ENCODE data around the gene HEXD.
A peak's percentile ranks its signal among the peaks of the same experiment; 100 is the strongest.
"Not testable (repeated sequence)": the region's sequence is repeated elsewhere in the genome, so short reads cannot be mapped to it uniquely, and the experiment has no call there.

Gene HEXD

DNA sequence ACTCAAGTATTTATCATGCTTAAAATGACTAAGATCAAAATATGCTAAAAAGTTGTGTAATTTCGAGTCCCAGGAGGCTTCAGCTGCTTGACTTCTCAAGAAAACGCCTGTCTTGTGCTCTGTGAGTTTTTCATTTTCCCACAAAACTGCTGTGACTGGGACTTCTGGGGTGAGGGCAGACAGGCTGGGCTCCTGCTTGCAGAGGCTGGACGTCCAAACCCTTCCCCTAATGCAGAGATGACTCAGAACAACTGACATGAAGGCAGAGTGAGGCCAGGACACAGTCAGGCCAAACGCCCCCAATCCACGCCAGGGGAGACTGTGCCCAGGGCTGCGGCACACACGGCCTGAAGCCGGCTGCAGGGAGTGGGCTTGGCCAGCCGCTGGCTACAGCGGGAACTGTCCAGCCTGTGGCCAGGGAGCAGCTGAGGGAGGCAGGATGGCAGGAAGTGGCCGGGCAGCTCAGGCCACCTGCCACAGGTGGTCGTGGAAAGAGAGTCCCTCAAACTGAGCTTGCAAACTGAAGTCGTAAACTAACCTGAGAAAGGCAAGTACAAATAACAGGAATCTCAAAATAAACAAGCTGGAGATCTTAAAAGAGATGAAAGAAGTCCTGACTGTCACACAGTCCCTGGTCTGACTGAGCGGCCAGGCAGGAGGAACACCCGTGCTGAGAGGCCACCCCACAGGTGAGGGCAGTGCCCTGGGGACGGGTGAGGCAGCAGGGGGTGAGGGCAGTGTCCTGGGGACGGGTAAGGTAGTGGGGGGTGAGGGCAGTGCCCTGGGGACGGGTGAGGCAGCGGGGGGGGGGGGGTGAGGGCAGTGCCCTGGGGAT is 21.3 kb upstream of the HEXD start:
- DNase-seq (ENCODE audit: low read depth in 2 of 3, low spot score in 1 of 3) = no peak

DNA sequence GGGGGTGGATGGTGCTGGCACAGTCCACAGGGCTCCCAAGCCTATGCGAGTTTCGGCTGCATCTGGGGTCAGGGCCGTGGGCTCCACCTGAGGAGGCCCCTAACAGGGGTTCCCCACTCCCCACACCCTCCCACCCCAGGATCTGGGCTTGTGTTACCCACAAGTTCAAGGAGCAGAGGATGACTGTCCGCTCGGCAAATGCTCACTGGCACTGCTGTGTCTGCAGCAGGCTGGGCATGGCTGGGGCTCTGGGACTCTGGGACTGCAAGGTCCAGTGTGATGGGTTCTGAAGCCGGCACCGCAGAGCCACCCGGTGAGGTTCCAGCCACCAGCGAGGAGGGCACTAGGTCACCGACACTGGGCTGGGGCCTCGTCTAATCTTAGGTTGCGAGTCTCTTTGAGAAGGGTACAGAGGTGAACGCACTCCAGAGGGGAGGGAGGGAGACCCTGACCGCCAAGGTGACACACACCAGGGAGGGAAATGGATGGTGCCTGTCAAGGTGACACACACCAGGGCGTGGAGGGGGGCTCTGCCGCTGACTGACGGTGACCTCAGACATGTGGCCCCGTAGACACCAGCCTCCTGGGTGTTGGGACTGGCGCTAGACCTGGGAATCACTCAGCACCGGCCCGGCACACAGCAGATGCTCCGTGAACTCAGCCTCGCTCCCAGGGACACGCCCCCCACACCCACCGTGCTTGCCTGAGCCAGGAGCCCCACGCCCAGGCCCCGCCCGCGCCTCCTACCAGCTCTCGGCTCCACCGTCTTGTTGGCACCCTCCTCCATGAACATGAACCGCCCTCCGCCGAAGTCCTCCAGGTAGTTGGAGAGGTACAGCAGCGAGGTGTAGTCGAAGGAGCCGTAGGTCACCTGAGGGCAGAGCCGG is 20.5 kb upstream of the HEXD start:
- no peak for DNase-seq (ENCODE audit: low read depth in 2 of 3, low spot score in 1 of 3)

GRCh38 chr17:82399041-82399441 is 19.1 kb upstream of the HEXD start:
- DNase-seq (ENCODE audit: low read depth in 2 of 3, low spot score in 1 of 3) = no peak

GRCh38 chr17:82399601-82400101 is 18.5 kb upstream of the HEXD start:
- DNase-seq (ENCODE audit: low read depth in 2 of 3, low spot score in 1 of 3) = no peak

DNA sequence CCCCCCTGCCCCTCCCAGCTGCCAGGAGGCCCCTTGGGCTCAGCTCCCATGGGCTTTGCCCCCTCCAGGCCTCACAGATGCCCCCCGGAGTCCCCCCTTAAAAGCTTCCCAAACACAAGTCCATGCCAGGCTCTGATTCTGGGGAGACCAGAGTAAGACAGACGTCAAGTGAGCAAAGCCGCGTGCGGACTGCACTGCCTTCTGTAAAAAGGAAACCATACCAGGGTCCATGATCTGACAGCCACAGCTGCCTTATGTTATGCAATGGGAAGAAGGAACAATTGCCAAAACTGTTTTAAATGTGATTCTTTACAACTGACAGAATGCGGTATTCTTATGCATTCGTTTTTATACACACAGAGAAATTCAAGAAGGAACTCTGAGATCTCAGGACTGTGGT is 17.9 kb upstream of the HEXD start:
- DNase-seq (ENCODE audit: low read depth in 2 of 3, low spot score in 1 of 3) = no peak

GRCh38 chr17:82400830-82401229 is 17.3 kb upstream of the HEXD start:
- DNase-seq (ENCODE audit: low read depth in 2 of 3, low spot score in 1 of 3) = peak; percentile 28 to 48 (median 30)

DNA sequence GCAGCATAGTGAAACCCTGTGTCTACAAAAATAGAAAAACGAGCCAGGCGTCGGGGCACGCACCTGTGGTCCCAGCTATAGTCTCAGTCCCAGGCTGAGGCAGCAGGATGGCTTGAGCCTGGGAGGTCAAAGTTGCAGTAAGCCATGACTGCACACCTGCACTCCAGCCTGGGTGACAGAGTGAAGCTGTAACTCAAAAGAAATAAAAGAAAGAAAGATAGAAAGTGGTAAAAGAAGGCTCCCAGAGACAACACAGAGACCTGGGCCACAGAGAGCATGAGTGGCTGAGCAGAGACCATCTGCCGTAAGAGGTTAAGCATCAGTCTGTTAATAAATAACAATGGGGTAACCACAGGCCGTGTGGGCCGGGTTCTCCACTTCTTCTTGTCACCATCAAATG is 15.3 kb upstream of the HEXD start:
- DNase-seq (ENCODE audit: low read depth in 2 of 3, low spot score in 1 of 3) = no peak

GRCh38 chr17:82403662-82404660 is 14.2 kb upstream of the HEXD start:
- DNase-seq (ENCODE audit: low read depth in 2 of 3, low spot score in 1 of 3) = no peak

DNA sequence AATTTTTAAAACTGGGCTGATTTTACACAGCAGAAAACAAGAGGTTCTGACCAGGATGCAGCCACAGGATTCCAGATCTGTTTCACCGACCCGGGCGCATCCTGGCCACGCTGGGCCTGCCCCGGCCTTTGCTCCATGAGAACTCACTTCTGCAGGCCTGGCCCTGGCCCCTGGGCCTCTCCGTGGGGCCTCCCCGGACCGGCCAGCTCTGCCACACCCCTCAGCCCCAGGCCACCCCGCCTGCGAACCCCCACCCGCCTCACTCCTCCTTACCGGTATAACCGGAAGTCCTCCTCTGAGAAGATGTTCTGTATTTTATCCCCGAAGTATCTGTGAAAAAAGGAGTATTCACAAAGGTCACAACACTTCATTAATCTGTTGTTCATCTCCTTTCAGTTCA is 13.1 kb upstream of the HEXD start:
- no peak for DNase-seq (ENCODE audit: low read depth in 2 of 3, low spot score in 1 of 3)

GRCh38 chr17:82406131-82406671 is 11.9 kb upstream of the HEXD start:
- no peak for DNase-seq (ENCODE audit: low read depth in 2 of 3, low spot score in 1 of 3)

- DNase-seq (ENCODE audit: low read depth in 2 of 3, low spot score in 1 of 3) = no peak
Measured at GRCh38 chr17:82407255-82407654, 10.9 kb upstream of the HEXD start.

DNA sequence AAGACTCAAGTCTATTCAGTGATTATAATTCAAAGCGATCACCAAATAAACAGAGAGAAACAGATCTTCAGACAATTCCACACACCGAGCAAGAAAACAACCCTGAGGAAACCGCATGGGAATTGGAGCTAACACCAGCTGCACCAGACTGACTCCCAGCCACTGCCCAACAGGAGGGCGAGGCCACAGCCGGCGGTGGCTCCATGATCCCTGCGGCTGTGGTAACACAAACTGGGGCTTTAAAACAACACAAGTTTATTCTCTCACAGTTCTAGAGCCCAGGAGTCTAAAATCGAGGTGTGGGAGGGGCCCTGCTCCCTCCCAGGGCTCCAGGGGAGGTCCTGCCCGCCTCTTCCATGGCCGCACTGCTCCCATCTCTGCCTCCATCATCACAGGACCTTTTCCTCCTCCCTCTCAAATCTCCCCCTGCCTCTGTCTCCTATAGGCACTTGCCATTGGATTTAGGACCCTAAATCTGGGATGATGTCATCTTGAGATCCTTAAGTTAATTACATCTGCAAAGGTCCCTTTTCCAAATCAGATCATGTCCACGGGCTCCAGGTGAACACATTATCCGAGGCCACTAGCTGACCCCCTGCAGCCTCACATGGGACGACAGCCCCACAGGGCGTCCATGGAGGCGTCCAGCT is 9.7 kb upstream of the HEXD start:
- DNase-seq (ENCODE audit: low read depth in 2 of 3, low spot score in 1 of 3) = no peak

GRCh38 chr17:82408938-82409318 is 9.2 kb upstream of the HEXD start:
- DNase-seq (ENCODE audit: low read depth in 2 of 3, low spot score in 1 of 3) = no peak

- DNase-seq (ENCODE audit: low read depth in 2 of 3, low spot score in 1 of 3) = no peak
Measured at GRCh38 chr17:82410014-82410716, 8.0 kb upstream of the HEXD start.

GRCh38 chr17:82411396-82412053 is 6.6 kb upstream of the HEXD start:
- DNase-seq (ENCODE audit: low read depth in 2 of 3, low spot score in 1 of 3) = no peak

DNA sequence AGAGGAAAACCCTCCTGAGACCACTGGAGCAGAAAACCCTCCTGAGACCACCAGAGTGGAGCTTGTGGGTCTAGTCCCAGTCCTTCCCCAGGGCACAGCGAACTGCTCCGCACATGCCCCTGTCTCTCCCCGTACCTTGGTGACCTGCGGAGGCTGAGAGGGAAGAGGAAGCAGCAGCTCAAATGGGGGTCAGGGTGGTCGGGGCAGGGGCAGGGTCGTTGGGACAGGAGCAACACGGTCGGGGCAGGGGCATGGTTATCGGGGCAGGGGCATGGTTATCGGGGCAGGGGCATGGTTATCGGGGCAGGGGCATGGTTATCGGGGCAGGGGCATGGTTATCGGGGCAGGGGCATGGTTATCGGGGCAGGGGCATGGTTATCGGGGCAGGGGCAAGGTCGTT is 6.1 kb upstream of the HEXD start:
- DNase-seq (ENCODE audit: low read depth in 2 of 3, low spot score in 1 of 3) = not testable (repeated sequence)

GRCh38 chr17:82412535-82413520 is 5.3 kb upstream of the HEXD start:
- no peak for DNase-seq (ENCODE audit: low read depth in 2 of 3, low spot score in 1 of 3)

Measured in stimulated activated CD4-positive, alpha-beta T cell treated with anti-CD3 and anti-CD28 coated beads, Interleukin-12 subunit alpha, Interleukin-12 subunit beta, amount 100 ng/mL, for 48 hours (primary cell).